ENCODE measurements around the gene PAIP1.

DNA sequence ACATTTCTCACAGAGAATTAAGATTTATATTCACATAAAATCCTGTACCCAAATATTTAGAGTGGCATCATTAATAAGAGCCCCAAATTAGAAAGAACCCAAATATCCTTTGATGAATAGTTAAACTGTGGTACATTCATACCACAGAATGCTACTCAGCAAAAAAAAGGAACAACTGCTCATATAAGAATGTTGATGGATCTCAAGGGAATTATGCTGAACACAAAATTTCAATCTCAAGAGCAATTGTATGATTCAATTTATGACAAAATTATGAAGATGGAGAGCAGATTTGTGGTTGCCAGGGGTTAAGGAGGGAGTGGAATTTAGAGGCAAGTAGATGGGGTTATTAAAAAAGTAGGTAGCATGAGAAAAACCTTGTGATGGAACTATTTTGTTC is 4.5 kb upstream of the PAIP1 start:
- TF ChIP-seq, protein P1, sequence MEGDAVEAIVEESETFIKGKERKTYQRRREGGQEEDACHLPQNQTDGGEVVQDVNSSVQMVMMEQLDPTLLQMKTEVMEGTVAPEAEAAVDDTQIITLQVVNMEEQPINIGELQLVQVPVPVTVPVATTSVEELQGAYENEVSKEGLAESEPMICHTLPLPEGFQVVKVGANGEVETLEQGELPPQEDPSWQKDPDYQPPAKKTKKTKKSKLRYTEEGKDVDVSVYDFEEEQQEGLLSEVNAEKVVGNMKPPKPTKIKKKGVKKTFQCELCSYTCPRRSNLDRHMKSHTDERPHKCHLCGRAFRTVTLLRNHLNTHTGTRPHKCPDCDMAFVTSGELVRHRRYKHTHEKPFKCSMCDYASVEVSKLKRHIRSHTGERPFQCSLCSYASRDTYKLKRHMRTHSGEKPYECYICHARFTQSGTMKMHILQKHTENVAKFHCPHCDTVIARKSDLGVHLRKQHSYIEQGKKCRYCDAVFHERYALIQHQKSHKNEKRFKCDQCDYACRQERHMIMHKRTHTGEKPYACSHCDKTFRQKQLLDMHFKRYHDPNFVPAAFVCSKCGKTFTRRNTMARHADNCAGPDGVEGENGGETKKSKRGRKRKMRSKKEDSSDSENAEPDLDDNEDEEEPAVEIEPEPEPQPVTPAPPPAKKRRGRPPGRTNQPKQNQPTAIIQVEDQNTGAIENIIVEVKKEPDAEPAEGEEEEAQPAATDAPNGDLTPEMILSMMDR (IDR thresholded peaks at IDR 0.05): no peak
- TF ChIP-seq EZH2 (IDR thresholded peaks at IDR 0.05) (no peak), EZH2phosphoT487 (IDR thresholded peaks at IDR 0.05) (no peak)
